ENCODE measurements around the gene NHERF2. TPM values are rescaled to one million over a fixed set of nuclear protein-coding genes. Genes with fewer than 3 reads are reported as not detected.
A peak's percentile ranks its signal among the peaks of the same experiment; 100 is the strongest.

The NHERF2 gene
- total RNA-seq, 4 donors from 2014 or later, result 21.5 to 104 (median 30.2) TPM

- no peak overlapping the region for H3K27ac ChIP-seq
- H3K36me3 ChIP-seq, result peaks cover 0 to 58% (median 3%) of the 10 kb centered on the region in 3 donors
- H3K27me3 ChIP-seq, result no peaks in the 10 kb centered on the region
- DNase-seq, result no peak
- H3K9me3 ChIP-seq, result no peaks in the 10 kb centered on the region
- TF ChIP-seq CTCF (IDR thresholded peaks at IDR 0.05) (no peak), POLR2A (IDR thresholded peaks at IDR 0.05) (no peak)
- peaks cover 9 to 44% (median 12%) of the 10 kb centered on the region in 4 donors for H3K4me1 ChIP-seq
- no peak overlapping the region for H3K4me3 ChIP-seq
Observed at GRCh38 chr16:2002406-2003230, 24.1 kb upstream of the NHERF2 start.

- no peaks in the 10 kb centered on the region for H3K9me3 ChIP-seq
- peaks cover 0 to 51% (median 3%) of the 10 kb centered on the region in 3 donors for H3K36me3 ChIP-seq
- no peak for DNase-seq
Observed at GRCh38 chr16:2003231-2003826, 23.4 kb upstream of the NHERF2 start.

GRCh38 chr16:2003827-2004641, 22.7 kb upstream of the NHERF2 start:
- H3K36me3 ChIP-seq, result peaks cover 0 to 44% (median 3%) of the 10 kb centered on the region in 3 donors
- H3K27me3 ChIP-seq, result no peaks in the 10 kb centered on the region
- H3K9me3 ChIP-seq, result no peaks in the 10 kb centered on the region
- TF ChIP-seq CTCF (IDR thresholded peaks at IDR 0.05), result peak; percentile 94 to 98 (median 98)
- TF ChIP-seq POLR2A (IDR thresholded peaks at IDR 0.05), result no peak
- H3K4me1 ChIP-seq, result peaks cover 16 to 51% (median 24%) of the 10 kb centered on the region in 4 donors
- peak overlapping the region in 1 of 4 donors; percentile 20 for H3K4me3 ChIP-seq
- peak; percentile 93 to 96 (median 95) for DNase-seq
- peak overlapping the region in 3 of 4 donors; percentile 49 to 72 (median 55) for H3K27ac ChIP-seq

More at GRCh38 chr16:2003231-2003826, 23.4 kb upstream of the NHERF2 start:
- no peaks in the 10 kb centered on the region for H3K27me3 ChIP-seq
- no peak overlapping the region for H3K4me3 ChIP-seq
- H3K4me1 ChIP-seq, result peaks cover 16 to 46% (median 19%) of the 10 kb centered on the region in 4 donors
- peak overlapping the region in 1 of 4 donors; percentile 72 for H3K27ac ChIP-seq
- no peak for TF ChIP-seq POLR2A (IDR thresholded peaks at IDR 0.05)
- TF ChIP-seq CTCF (IDR thresholded peaks at IDR 0.05), result no peak

GRCh38 chr16:2004795-2005517, 21.7 kb upstream of the NHERF2 start:
- DNase-seq, result no peak
- H3K27me3 ChIP-seq, result no peaks in the 10 kb centered on the region
- no peaks in the 10 kb centered on the region for H3K9me3 ChIP-seq
- no peak overlapping the region for H3K27ac ChIP-seq
- TF ChIP-seq POLR2A (IDR thresholded peaks at IDR 0.05) (no peak), CTCF (IDR thresholded peaks at IDR 0.05) (no peak)
- H3K36me3 ChIP-seq, result peaks cover 0 to 35% (median 3%) of the 10 kb centered on the region in 3 donors
- peaks cover 16 to 51% (median 24%) of the 10 kb centered on the region in 4 donors for H3K4me1 ChIP-seq
- H3K4me3 ChIP-seq, result no peak overlapping the region

GRCh38 chr16:2005646-2006045, 21.1 kb upstream of the NHERF2 start:
- Histone ChIP-seq H3K9me3 (no peaks in the 10 kb centered on the region), H3K4me3 (no peak overlapping the region), H3K27ac (no peak overlapping the region), H3K36me3 (peaks cover 0 to 28% (median 3%) of the 10 kb centered on the region in 3 donors), H3K27me3 (no peaks in the 10 kb centered on the region), H3K4me1 (peaks cover 16 to 58% (median 24%) of the 10 kb centered on the region in 4 donors)
- TF ChIP-seq CTCF (IDR thresholded peaks at IDR 0.05), result no peak
- no peak for TF ChIP-seq POLR2A (IDR thresholded peaks at IDR 0.05)
- no peak for DNase-seq
